ENCODE data around the gene HSF2. TPM values are rescaled to one million over a fixed set of nuclear protein-coding genes. Genes with fewer than 3 reads are reported as not detected.
"Not testable (repeated sequence)": the region's sequence is repeated elsewhere in the genome, so short reads cannot be mapped to it uniquely, and the experiment has no call there.

HSF2 gene
- total and polyA plus RNA-seq, 10 of the 15 experiments (the other 5 are each of a cell fraction or from before 2014, with no cell fraction given), result 9.5 to 38.3 (median 16.8) TPM

GRCh38 chr6:122459240-122459639 is 59.8 kb downstream of the HSF2 start (continued):
- TF ChIP-seq HDAC2 (IDR thresholded peaks at IDR 0.05) (no peak), MAX (IDR thresholded peaks at IDR 0.05; ENCODE audit: low read depth, low read length) (no peak), YBX1 (IDR thresholded peaks at IDR 0.05) (no peak), ETV6 (conservative IDR thresholded peaks at IDR 0.05 in 1 of 2, IDR thresholded peaks at IDR 0.05 in 1 of 2; ENCODE audit: borderline replicate concordance in 1 of 2, low read depth in 1 of 2) (no peak), TARDBP (IDR thresholded peaks at IDR 0.05; ENCODE audit: borderline replicate concordance) (no peak), LARP7 (IDR thresholded peaks at IDR 0.05) (no peak), BCL3 (IDR thresholded peaks at IDR 0.05; ENCODE audit: borderline replicate concordance, insufficient read depth, low read depth, low read length, poor library complexity, severe bottlenecking) (no peak)

GRCh38 chr6:122459865-122460416 is 60.5 kb downstream of the HSF2 start:
- WGBS (ENCODE audit: insufficient coverage, insufficient replicate concordance, low lambda C conversion rate, missing lambda C conversion rate), result 94% methylated on average over 8 of the region's 8 CpGs
- H3K4me3 ChIP-seq; H3K4me1 ChIP-seq (ENCODE audit: control insufficient read depth, insufficient read depth, low read length); DNase-seq (ENCODE audit: low read depth, low spot score); RAD21 ChIA-PET (ENCODE audit: unreplicated experiment); ATAC-seq; H2AFZ ChIP-seq (ENCODE audit: control insufficient read depth, low read depth, low read length); POLR2A ChIA-PET; H3K9me3 ChIP-seq (replicated peaks; ENCODE audit: control insufficient read depth, insufficient read depth, low read length); H3K27ac ChIP-seq (ENCODE audit: control insufficient read depth, insufficient read depth); H3K27me3 ChIP-seq (replicated peaks in 1 of 2; ENCODE audit: control insufficient read depth in 2 of 2, insufficient read depth in 2 of 2, low read length in 1 of 2); FAIRE-seq; H3K4me2 ChIP-seq (ENCODE audit: control insufficient read depth, insufficient read depth); H4K20me1 ChIP-seq (ENCODE audit: control insufficient read depth, insufficient read depth); H3K9ac ChIP-seq (ENCODE audit: control insufficient read depth, insufficient read depth, low read length); BruUV-seq (replicated peaks); CTCF ChIA-PET; H3K36me3 ChIP-seq (ENCODE audit: control insufficient read depth in 2 of 2, insufficient read depth in 2 of 2, low read length in 1 of 2): not testable (repeated sequence)
- SMC1A ChIA-PET (ENCODE audit: uncharacterized antibody, unreplicated experiment), result interaction anchor here (0.9 to 1.3 kb wide), 2 partner anchors 14 to 71 kb away, joined by 3 to 5 read pairs; no protein-coding TSS in a partner anchor
- in situ Hi-C loops (cut with MboI), result loop anchor here (25.0 kb wide), 1 partner anchor 1123 kb away; the partner anchor contains the start of gene TBC1D32
- intact Hi-C loops (cut with micrococcal nuclease; ENCODE audit: unreplicated experiment), result loop anchor here (5.0 kb wide), 1 partner anchor 38 kb away; no protein-coding TSS in a partner anchor
- H3K79me2 ChIP-seq (ENCODE audit: control insufficient read depth, insufficient read depth, low read length), result peaks cover 45% of the 10 kb centered on the region
